GM12878 (cell line): ENCODE data around the gene MED13L. TPM values are rescaled to one million over a fixed set of nuclear protein-coding genes. Genes with fewer than 3 reads are reported as not detected.

ENCODE experiments used
- CBX5 ChIP-seq: sonication (generic); IDR thresholded peaks from 2 replicates; pipeline ENCODE4 v1.6.1; 2016; ENCODE audit warnings: low read depth, moderate library complexity, mild to moderate bottlenecking, inconsistent platforms
- IKZF1 ChIP-seq: fragments of 450-650 bp; conservative IDR thresholded peaks from 2 replicates; pipeline ENCODE4 v1.6.1; 2017; ENCODE audit warnings: antibody characterized with exemption, mild to moderate bottlenecking
- MYC ChIP-seq: IDR thresholded peaks from 2 replicates; pipeline ENCODE4 v1.6.1; 2011; ENCODE audit warnings: mild to moderate bottlenecking, low read length, moderate library complexity, inconsistent platforms; ENCODE audit not compliant: insufficient read depth, insufficient replicate concordance, insufficient read length, severe bottlenecking
- NFXL1 ChIP-seq: fragments of 450-650 bp; IDR thresholded peaks from 2 replicates; pipeline ENCODE4 v1.6.1; 2017; ENCODE audit warnings: antibody characterized with exemption, mild to moderate bottlenecking, borderline replicate concordance
- NKRF ChIP-seq: fragments of 450-650 bp; conservative IDR thresholded peaks from 2 replicates; pipeline ENCODE4 v1.6.1; 2017; ENCODE audit warnings: mild to moderate bottlenecking, moderate library complexity
- PAX5 ChIP-seq: IDR thresholded peaks from 2 replicates; pipeline ENCODE4 v1.6.1; 2011; ENCODE audit warnings: low read depth, low read length, borderline replicate concordance
- PAX8 ChIP-seq: fragments of 450-650 bp; IDR thresholded peaks from 2 replicates; pipeline ENCODE4 v1.6.1; 2017; ENCODE audit warnings: mild to moderate bottlenecking, moderate library complexity
- POLR2AphosphoS2 ChIP-seq: IDR thresholded peaks from 2 replicates; pipeline ENCODE4 v1.6.1; 2011; ENCODE audit warnings: low read depth, mild to moderate bottlenecking, low read length, improper control_type of control experiment, moderate library complexity
- RB1 ChIP-seq: fragments of 450-650 bp; formaldehyde crosslinking; IDR thresholded peaks from 2 replicates; pipeline ENCODE4 v1.6.1; 2017; ENCODE audit warnings: mild to moderate bottlenecking, borderline replicate concordance
- TBL1XR1 ChIP-seq: IDR thresholded peaks from 2 replicates; pipeline ENCODE4 v1.6.1; 2012; ENCODE audit warnings: low read depth, low read length, improper control_type of control experiment
- TCF3 ChIP-seq: IDR thresholded peaks from 2 replicates; pipeline ENCODE4 v1.6.1; 2012; ENCODE audit warnings: low read depth, mild to moderate bottlenecking, low read length, borderline replicate concordance; ENCODE audit not compliant: insufficient read depth
- polyA plus RNA-seq, 11 experiments: library from polyadenylated mRNA; depleted of rRNA in 4 of 11; unstranded in 6 of 11; stranded (reverse) in 5 of 11; fragments of >200 nt; fragmentation: Nextera tagmentation in 4 of 11; fragmentation: Illumina TruSeq in 1 of 11; extraction: Ambion mirVana in 4 of 11; extraction: Trizol in 1 of 11; gene quantifications; 1 replicate in 1 of 11; 2 replicates in 10 of 11; pipeline versions ENCODE4 v1.2.1 to v1.2.3, GENCODE V29; 2011 to 2016; ENCODE audit warnings: inconsistent platforms in 2 of 11, missing spikeins in 2 of 11, low read depth in 1 of 11
- total RNA-seq, 4 experiments: library from RNA; depleted of rRNA in 3 of 4; stranded (reverse); fragments of >200 nt in 3 of 4; fragmentation: Illumina TruSeq in 1 of 4; extraction: Trizol in 1 of 4; gene quantifications; 2 replicates each; pipeline versions ENCODE4 v1.2.1 to v1.2.3, GENCODE V29; 2013 to 2021
- TF ChIP-seq, protein P1 (sequence below): fragments of 450-650 bp; IDR thresholded peaks from 2 replicates; pipeline ENCODE4 v1.6.1; 2017; ENCODE audit warnings: mild to moderate bottlenecking

MED13L gene
- total and polyA plus RNA-seq, 10 of the 15 experiments (the other 5 are each of a cell fraction or from before 2014, with no cell fraction given): 3.7 to 30.1 (median 9.1) TPM

DNA sequence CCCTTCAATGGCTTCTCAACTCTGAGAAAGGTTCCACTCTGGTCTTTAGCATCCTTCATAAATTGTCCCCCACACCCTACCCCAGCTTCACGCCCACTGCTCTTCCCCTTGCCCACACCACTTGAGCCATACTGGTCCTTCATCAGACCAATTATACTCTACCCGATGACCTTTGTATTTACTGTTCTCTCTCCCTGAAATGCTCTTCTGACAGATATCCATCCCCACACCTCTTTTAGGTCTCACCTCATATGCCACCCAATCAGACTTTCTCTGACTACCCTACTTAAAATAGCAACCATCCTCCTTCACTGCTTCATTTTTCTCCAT is 135.7 kb downstream of the MED13L start (continued):
- TF ChIP-seq, protein P1, sequence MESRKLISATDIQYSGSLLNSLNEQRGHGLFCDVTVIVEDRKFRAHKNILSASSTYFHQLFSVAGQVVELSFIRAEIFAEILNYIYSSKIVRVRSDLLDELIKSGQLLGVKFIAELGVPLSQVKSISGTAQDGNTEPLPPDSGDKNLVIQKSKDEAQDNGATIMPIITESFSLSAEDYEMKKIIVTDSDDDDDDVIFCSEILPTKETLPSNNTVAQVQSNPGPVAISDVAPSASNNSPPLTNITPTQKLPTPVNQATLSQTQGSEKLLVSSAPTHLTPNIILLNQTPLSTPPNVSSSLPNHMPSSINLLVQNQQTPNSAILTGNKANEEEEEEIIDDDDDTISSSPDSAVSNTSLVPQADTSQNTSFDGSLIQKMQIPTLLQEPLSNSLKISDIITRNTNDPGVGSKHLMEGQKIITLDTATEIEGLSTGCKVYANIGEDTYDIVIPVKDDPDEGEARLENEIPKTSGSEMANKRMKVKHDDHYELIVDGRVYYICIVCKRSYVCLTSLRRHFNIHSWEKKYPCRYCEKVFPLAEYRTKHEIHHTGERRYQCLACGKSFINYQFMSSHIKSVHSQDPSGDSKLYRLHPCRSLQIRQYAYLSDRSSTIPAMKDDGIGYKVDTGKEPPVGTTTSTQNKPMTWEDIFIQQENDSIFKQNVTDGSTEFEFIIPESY: no peak
- TF ChIP-seq RB1 (no peak), MYC (no peak), TBL1XR1 (no peak), NKRF (no peak), POLR2AphosphoS2 (no peak), IKZF1 (no peak), CBX5 (no peak), PAX5 (no peak), NFXL1 (no peak), TCF3 (no peak), PAX8 (no peak)
